Keratinocyte (primary cell): ENCODE measurements around the gene RNF130. TPM values are rescaled to one million over a fixed set of nuclear protein-coding genes. Genes with fewer than 3 reads are reported as not detected.

ENCODE experiments used
- DNase-seq: peaks from one replicate; pipeline ENCODE4 v3.0.0-alpha.2; 2011; ENCODE audit warnings: low read depth, missing footprints, low spot score
- FAIRE-seq: peaks from 2 replicates; lab custom pipeline; 2011; peaks lifted over from hg19 to GRCh38; lab: Jason Lieb, UNC
- H2AFZ ChIP-seq: 2 replicates; pipeline ENCODE4 v1.6.0; 2012; ENCODE audit warnings: low read length, control low read depth, inconsistent platforms; ENCODE audit not compliant: control insufficient read depth
- H3K27ac ChIP-seq: 2 replicates; pipeline ENCODE4 v1.5.1; 2011; ENCODE audit warnings: low read length; ENCODE audit not compliant: control insufficient read depth, insufficient read depth
- H3K27me3 ChIP-seq: 3 replicates; pipeline ENCODE4 v1.6.0; 2011; ENCODE audit warnings: low read length; ENCODE audit not compliant: control insufficient read depth, insufficient read depth; ENCODE audit errors: extremely low read depth
- H3K36me3 ChIP-seq, 2 experiments: 2 replicates in 1 of 2; 3 replicates in 1 of 2; pipeline ENCODE4 v1.5.1; 2011; ENCODE audit warnings: low read length in 2 of 2, mild to moderate bottlenecking in 1 of 2; ENCODE audit not compliant: control insufficient read depth in 2 of 2, insufficient read depth in 2 of 2; ENCODE audit errors: extremely low read depth in 1 of 2
- H3K4me1 ChIP-seq: 3 replicates; pipeline ENCODE4 v1.5.1; 2011; ENCODE audit warnings: low read length; ENCODE audit not compliant: control insufficient read depth, insufficient read depth; ENCODE audit errors: extremely low read depth
- H3K4me2 ChIP-seq: 3 replicates; pipeline ENCODE4 v1.6.0; 2011; ENCODE audit warnings: low read depth, low read length; ENCODE audit not compliant: control insufficient read depth, insufficient read depth; ENCODE audit errors: extremely low read depth
- H3K4me3 ChIP-seq, 3 experiments: fragments of 200-600 bp in 1 of 3; sonication (generic) in 1 of 3; 2 replicates in 2 of 3; 3 replicates in 1 of 3; pipeline ENCODE4 v1.5.1; 2011 to 2016; ENCODE audit warnings: low read length in 3 of 3, mild to moderate bottlenecking in 3 of 3, control low read depth in 2 of 3, inconsistent platforms in 1 of 3, low read depth in 1 of 3, mixed read lengths in 1 of 3, mixed run types in 1 of 3, moderate library complexity in 1 of 3; ENCODE audit not compliant: control insufficient read depth in 2 of 3, insufficient read depth in 2 of 3; ENCODE audit errors: extremely low read depth in 1 of 3
- H3K79me2 ChIP-seq: 2 replicates; pipeline ENCODE4 v1.6.0; 2012; ENCODE audit warnings: low read length; ENCODE audit not compliant: control insufficient read depth, insufficient read depth
- H3K9ac ChIP-seq: 3 replicates; pipeline ENCODE4 v1.6.0; 2011; ENCODE audit warnings: low read length; ENCODE audit not compliant: control insufficient read depth, insufficient read depth; ENCODE audit errors: extremely low read depth
- H3K9me1 ChIP-seq: 3 replicates; pipeline ENCODE4 v1.6.0; 2011; ENCODE audit warnings: low read length; ENCODE audit not compliant: control insufficient read depth, insufficient read depth; ENCODE audit errors: extremely low read depth
- H3K9me3 ChIP-seq: 2 replicates; pipeline ENCODE4 v1.5.1; 2012; ENCODE audit warnings: low read depth, low read length; ENCODE audit not compliant: control insufficient read depth
- H4K20me1 ChIP-seq: 3 replicates; pipeline ENCODE4 v1.6.0; 2011; ENCODE audit warnings: low read length; ENCODE audit not compliant: control insufficient read depth, insufficient read depth; ENCODE audit errors: extremely low read depth
- CTCF ChIP-seq, 3 experiments: IDR thresholded peaks in 1 of 3; conservative IDR thresholded peaks in 1 of 3; optimal IDR thresholded peaks in 1 of 3; 2 replicates in 2 of 3; 3 replicates in 1 of 3; pipeline versions ENCODE3 to v1.5.1; 2011; ENCODE audit warnings: low read length in 3 of 3, mild to moderate bottlenecking in 3 of 3, moderate library complexity in 2 of 3, control low read depth in 1 of 3, inconsistent platforms in 1 of 3; ENCODE audit not compliant: insufficient read depth in 2 of 3; ENCODE audit errors: extremely low read depth in 1 of 3
- EZH2 ChIP-seq: IDR thresholded peaks from one replicate; pipeline ENCODE4 v1.6.1; 2012; ENCODE audit warnings: inconsistent platforms, mild to moderate bottlenecking, low read length, moderate library complexity
- dilution Hi-C: fragments of 300-500 bp; cut with MboI; formaldehyde crosslinking; loops from one replicate; pipeline ENCODE4 v1.7.0; 2020; ENCODE audit warnings: low sequenced_read_pairs; ENCODE audit not compliant: extremely low pct_ligation_motif_present
- polyA plus RNA-seq, 5 experiments: library from polyadenylated mRNA; depleted of rRNA in 3 of 5; stranded (reverse) in 3 of 5; stranded (forward) in 1 of 5; unstranded in 1 of 5; fragments of >200 nt; gene quantifications; 1 replicate in 1 of 5; 2 replicates in 3 of 5; 3 replicates in 1 of 5; pipeline versions ENCODE4 v1.2.1 to v1.2.3, GENCODE V29; 2011 to 2012; ENCODE audit warnings: missing spikeins in 2 of 5, low read depth in 1 of 5, low replicate concordance in 1 of 5

The RNF130 gene
- polyA plus RNA-seq, 1 donor (not counting 4 experiments of a cell fraction or from before 2014, with no cell fraction given): 20.0 TPM

DNA sequence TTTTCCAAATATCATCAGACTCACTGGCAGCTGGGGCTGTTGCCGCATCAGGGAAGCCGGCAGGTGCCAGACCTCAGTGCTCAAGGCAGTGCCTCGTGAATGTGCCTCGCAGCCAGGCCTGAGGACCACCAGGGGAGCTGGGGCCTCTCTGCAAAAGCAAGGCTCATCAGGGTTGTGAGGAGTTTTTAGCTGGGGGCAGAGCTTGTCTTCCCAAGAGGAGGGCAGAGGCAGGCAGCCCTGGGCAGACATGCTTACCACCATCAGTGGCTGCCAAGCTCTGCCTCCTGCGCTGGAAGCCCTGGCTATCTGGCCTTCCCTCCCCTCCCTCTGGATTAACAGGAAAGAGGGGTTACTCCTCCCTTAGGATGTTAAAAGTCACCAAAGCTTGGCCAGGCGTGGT is 155.0 kb downstream of the RNF130 start:
- Histone ChIP-seq H3K79me2 (no peaks in the 10 kb centered on the region), H3K36me3 (no peaks in the 10 kb centered on the region), H3K27ac (no peak overlapping the region), H3K27me3 (no peaks in the 10 kb centered on the region), H2AFZ (no peak overlapping the region), H4K20me1 (no peaks in the 10 kb centered on the region), H3K9ac (no peak overlapping the region), H3K4me2 (no peak overlapping the region), H3K4me3 (no peak overlapping the region), H3K9me3 (no peaks in the 10 kb centered on the region), H3K4me1 (peaks cover 22% of the 10 kb centered on the region), H3K9me1 (no peaks in the 10 kb centered on the region)
- FAIRE-seq: no peak
- TF ChIP-seq CTCF (optimal IDR thresholded peaks at IDR 0.05 in 1 of 3, IDR thresholded peaks at IDR 0.05 in 1 of 3, conservative IDR thresholded peaks at IDR 0.05 in 1 of 3; ENCODE audit: extremely low read depth in 1 of 3, insufficient read depth in 2 of 3, low read length in 3 of 3) (no peak), EZH2 (no peak)
- dilution Hi-C loops: no loop called here
- DNase-seq: no peak

GRCh38 chr5:179915406-179915935 is 156.1 kb downstream of the RNF130 start:
- no peak overlapping the region for H3K27ac ChIP-seq
- no peaks in the 10 kb centered on the region for H3K9me3 ChIP-seq
- no peaks in the 10 kb centered on the region for H4K20me1 ChIP-seq
- H2AFZ ChIP-seq: no peak overlapping the region
- dilution Hi-C loops: no loop called here
- H3K4me3 ChIP-seq: no peak overlapping the region
- DNase-seq (no peak), FAIRE-seq (no peak)
- H3K36me3 ChIP-seq: no peaks in the 10 kb centered on the region
- H3K4me2 ChIP-seq: no peak overlapping the region
- H3K79me2 ChIP-seq: no peaks in the 10 kb centered on the region
- H3K9ac ChIP-seq: no peak overlapping the region
- TF ChIP-seq CTCF (optimal IDR thresholded peaks at IDR 0.05 in 1 of 3, IDR thresholded peaks at IDR 0.05 in 1 of 3, conservative IDR thresholded peaks at IDR 0.05 in 1 of 3; ENCODE audit: extremely low read depth in 1 of 3, insufficient read depth in 2 of 3, low read length in 3 of 3) (no peak), EZH2 (no peak)
- H3K4me1 ChIP-seq: peaks cover 22% of the 10 kb centered on the region
- H3K27me3 ChIP-seq: no peaks in the 10 kb centered on the region
- no peaks in the 10 kb centered on the region for H3K9me1 ChIP-seq
